SJCRH30 (cell line): ENCODE measurements around the gene MAD1L1. TPM values are rescaled to one million over a fixed set of nuclear protein-coding genes. Genes with fewer than 3 reads are reported as not detected.

ENCODE experiments used
- DNase-seq, 2 experiments: peaks; one replicate each; pipeline ENCODE4 v3.0.0-alpha.2; 2015 to 2020
- H3K27ac ChIP-seq: fragments of 250-450 bp; sonication (Bioruptor Pico); 2 replicates; pipeline ENCODE4 v1.5.1; 2020; ENCODE audit warnings: mild to moderate bottlenecking, moderate library complexity
- H3K27me3 ChIP-seq: fragments of 250-450 bp; sonication (Bioruptor Pico); 2 replicates; pipeline ENCODE4 v1.5.1; 2020; ENCODE audit warnings: mild to moderate bottlenecking, moderate library complexity
- H3K36me3 ChIP-seq: fragments of 250-450 bp; sonication (Bioruptor Pico); 2 replicates; pipeline ENCODE4 v1.5.1; 2020; ENCODE audit warnings: mild to moderate bottlenecking, moderate library complexity
- H3K4me1 ChIP-seq: fragments of 250-450 bp; sonication (Bioruptor Pico); 2 replicates; pipeline ENCODE4 v1.5.1; 2020; ENCODE audit warnings: mild to moderate bottlenecking, moderate library complexity
- H3K4me3 ChIP-seq: fragments of 250-450 bp; sonication (Bioruptor Pico); 2 replicates; pipeline ENCODE4 v1.5.1; 2020; ENCODE audit warnings: mild to moderate bottlenecking, moderate library complexity
- H3K9me3 ChIP-seq: fragments of 250-450 bp; sonication (Bioruptor Pico); replicated peaks from 2 replicates; pipeline ENCODE4 v1.5.1; 2020; ENCODE audit warnings: mild to moderate bottlenecking, moderate library complexity
- total RNA-seq: library from RNA; depleted of rRNA; stranded (reverse); fragments of >200 nt; shearing (Covaris generic); gene quantifications from 2 replicates; pipeline ENCODE4 v1.2.3, GENCODE V29; 2014

The MAD1L1 gene
- total RNA-seq, 1 experiment from 2014 or later: 31.5 TPM

GRCh38 chr7:2112261-2113198, 120.2 kb downstream of the MAD1L1 start:
- H3K27me3 ChIP-seq: no peaks in the 10 kb centered on the region
- DNase-seq: no peak
- no peak overlapping the region for H3K4me3 ChIP-seq
- H3K9me3 ChIP-seq: no peaks in the 10 kb centered on the region
- H3K4me1 ChIP-seq: peaks cover 18% of the 10 kb centered on the region
- H3K36me3 ChIP-seq: no peaks in the 10 kb centered on the region
- H3K27ac ChIP-seq: no peak overlapping the region

DNA sequence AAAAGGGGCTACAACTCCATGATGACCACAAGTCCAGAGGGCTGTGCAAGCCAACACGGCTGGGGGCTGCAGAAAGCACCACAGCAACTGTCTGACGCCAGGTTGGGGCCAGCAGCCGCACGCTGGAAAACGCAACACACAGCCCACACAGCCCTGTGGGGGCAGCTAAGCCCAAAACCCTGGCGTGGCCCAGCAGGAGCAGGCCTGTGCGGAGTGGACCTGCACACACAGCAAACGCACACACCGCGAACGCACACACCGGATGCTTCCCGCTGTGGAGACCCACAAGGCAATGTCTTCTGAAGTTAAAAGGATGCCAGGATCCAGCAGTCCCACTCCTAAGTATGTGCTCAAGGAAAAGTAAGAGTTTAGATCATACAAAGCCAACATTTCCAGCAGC, 121.2 kb downstream of the MAD1L1 start:
- Histone ChIP-seq H3K9me3 (no peaks in the 10 kb centered on the region), H3K27ac (no peak overlapping the region), H3K36me3 (no peaks in the 10 kb centered on the region), H3K27me3 (no peaks in the 10 kb centered on the region), H3K4me3 (no peak overlapping the region), H3K4me1 (peaks cover 18% of the 10 kb centered on the region)
- no peak for DNase-seq

GRCh38 chr7:2110610-2111396, 121.9 kb downstream of the MAD1L1 start:
- no peaks in the 10 kb centered on the region for H3K9me3 ChIP-seq
- H3K4me3 ChIP-seq: no peak overlapping the region
- no peak overlapping the region for H3K27ac ChIP-seq
- no peaks in the 10 kb centered on the region for H3K36me3 ChIP-seq
- no peak for DNase-seq
- H3K27me3 ChIP-seq: no peaks in the 10 kb centered on the region
- H3K4me1 ChIP-seq: peaks cover 20% of the 10 kb centered on the region

- Histone ChIP-seq H3K27ac (no peak overlapping the region), H3K4me1 (peaks cover 20% of the 10 kb centered on the region)
- DNase-seq: peak; percentile 19 to 23
Observed at GRCh38 chr7:2109936-2110609, 122.7 kb downstream of the MAD1L1 start.

DNA sequence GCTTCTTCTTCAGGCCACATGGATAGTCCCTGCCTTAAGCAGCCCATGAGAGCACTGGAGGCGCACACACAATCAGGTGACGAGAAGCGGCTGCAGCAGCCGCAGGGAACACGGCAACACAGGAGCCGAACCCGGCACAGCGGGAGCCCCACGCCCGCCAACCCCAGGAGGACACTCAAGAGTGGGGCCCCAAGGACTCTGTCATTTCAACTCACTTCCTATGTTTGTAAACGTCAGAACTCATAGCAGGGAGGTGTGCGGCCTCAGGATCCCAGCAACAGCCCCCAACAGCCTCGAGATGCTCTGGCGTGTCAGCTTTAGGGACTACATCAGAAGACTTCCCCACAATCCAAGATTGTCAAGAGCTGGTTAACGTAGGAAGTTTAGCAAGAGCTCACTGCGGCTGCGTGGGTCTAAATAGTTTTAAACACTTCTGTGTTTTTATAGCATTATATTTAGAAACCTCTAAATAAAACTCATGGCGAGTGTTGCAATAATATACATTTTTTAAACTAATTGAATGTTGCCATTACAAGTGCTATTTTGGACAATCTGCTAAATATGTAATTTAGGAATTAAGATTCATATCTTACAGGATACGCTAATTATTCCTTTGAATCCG, 123.4 kb downstream of the MAD1L1 start:
- no peaks in the 10 kb centered on the region for H3K36me3 ChIP-seq
- no peaks in the 10 kb centered on the region for H3K27me3 ChIP-seq
- H3K27ac ChIP-seq: no peak overlapping the region
- no peaks in the 10 kb centered on the region for H3K9me3 ChIP-seq
- H3K4me3 ChIP-seq: no peak overlapping the region
- peaks cover 20% of the 10 kb centered on the region for H3K4me1 ChIP-seq
- DNase-seq: no peak

More at GRCh38 chr7:2109936-2110609, 122.7 kb downstream of the MAD1L1 start:
- no peaks in the 10 kb centered on the region for H3K36me3 ChIP-seq
- no peaks in the 10 kb centered on the region for H3K27me3 ChIP-seq
- no peak overlapping the region for H3K4me3 ChIP-seq
- H3K9me3 ChIP-seq: no peaks in the 10 kb centered on the region

DNA sequence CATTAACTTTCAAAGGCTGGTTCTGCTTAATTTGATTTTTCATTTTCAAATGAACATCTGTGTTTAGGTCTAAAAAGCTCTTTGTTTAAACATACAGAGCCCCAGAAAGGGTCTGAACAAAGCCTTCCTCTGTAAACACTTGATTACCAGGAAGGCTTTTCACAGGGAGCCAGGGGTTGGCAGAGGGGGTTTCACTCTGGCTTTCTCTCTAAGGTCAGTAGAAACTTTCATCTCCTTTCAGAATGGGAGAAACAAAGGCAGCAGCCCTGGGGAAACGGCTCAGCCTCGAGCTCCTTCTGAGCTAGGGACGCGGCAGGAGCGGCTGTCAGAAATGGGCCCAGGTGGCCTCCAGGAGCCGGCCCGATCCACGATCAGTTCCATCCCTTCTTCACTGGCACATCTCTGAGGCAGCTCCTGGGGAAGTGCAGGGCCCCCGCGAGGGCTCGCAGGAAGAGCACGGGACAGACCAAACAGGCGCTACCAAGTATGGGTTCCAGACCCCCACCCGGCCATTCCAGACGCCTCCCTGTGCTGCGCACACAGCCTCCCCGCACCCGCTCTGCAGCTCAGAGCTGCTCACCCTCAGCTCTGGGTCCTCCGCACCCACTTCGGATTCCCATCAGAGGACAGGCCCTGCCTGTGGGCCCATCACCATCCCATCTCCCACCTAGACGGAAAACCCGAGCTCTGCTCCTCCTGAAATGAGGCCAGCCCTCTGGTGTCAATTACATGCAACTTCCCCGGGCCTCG, 124.1 kb downstream of the MAD1L1 start:
- H3K27me3 ChIP-seq: no peaks in the 10 kb centered on the region
- H3K4me1 ChIP-seq: peaks cover 20% of the 10 kb centered on the region
- H3K9me3 ChIP-seq: no peaks in the 10 kb centered on the region
- peak overlapping the region; percentile 63 for H3K27ac ChIP-seq
- H3K4me3 ChIP-seq: no peak overlapping the region
- no peaks in the 10 kb centered on the region for H3K36me3 ChIP-seq
- peak in 1 of 2 experiments; percentile 51 for DNase-seq

DNA sequence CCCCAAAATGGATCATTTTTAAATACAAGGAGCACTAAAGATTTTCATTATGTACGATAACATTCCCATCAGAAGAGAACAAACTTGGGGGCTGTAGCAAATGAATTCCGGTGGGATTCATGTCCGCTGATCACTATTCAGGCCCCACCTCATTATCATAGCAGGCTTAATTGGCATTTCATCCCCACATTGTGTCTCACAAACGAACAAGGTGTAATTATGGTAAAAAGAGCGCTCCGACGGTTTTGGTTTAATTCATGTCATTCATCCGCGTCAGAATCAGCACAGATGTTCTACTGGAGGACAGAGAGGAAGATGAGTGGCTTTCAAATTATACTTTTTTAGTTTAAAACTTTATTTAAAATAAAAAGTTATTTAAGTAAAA, 124.7 kb downstream of the MAD1L1 start:
- H3K27me3 ChIP-seq: no peaks in the 10 kb centered on the region
- H3K9me3 ChIP-seq: no peaks in the 10 kb centered on the region
- no peak for DNase-seq
- H3K27ac ChIP-seq: peak overlapping the region; percentile 63
- H3K4me1 ChIP-seq: peaks cover 20% of the 10 kb centered on the region
- no peaks in the 10 kb centered on the region for H3K36me3 ChIP-seq
- no peak overlapping the region for H3K4me3 ChIP-seq

DNA sequence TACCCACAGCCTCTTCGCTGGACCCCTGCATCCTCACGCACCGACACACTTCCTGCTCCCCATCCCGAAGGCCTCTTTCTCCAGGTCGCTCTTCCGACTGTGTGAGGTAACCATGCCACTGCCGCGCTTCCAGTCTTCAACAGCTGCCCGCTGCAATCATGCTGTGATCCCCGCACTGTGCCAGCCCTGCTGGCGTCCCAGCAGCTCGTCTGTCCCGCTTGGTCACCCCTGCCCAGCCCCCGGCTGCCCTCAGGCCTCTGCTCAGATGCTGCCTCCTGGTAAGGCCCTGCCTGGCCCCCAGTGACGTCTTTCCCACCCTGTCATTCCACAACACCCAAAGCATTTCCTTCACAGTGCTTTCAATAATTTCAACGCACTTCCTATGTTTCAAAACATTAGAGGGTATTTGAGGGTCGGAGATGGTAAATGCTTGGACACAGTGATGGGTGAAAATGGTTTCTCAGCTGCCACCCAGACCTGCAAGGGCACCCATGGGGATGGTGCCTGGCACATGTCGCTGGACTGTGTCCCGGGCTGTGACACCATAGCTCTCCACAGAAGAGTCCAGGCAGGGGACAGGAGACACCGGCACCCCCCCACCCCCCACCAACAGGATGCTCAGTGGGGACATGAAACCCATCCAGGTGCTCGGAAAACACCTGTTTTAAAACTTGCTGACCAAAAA, 125.2 kb downstream of the MAD1L1 start:
- DNase-seq: peak; percentile 72 to 82
- Histone ChIP-seq H3K4me3 (peak overlapping the region; percentile 19), H3K4me1 (peaks cover 20% of the 10 kb centered on the region), H3K27me3 (no peaks in the 10 kb centered on the region), H3K36me3 (no peaks in the 10 kb centered on the region), H3K9me3 (no peaks in the 10 kb centered on the region), H3K27ac (peak overlapping the region; percentile 63)

GRCh38 chr7:2106924-2107323, 125.8 kb downstream of the MAD1L1 start:
- peak overlapping the region; percentile 19 for H3K4me3 ChIP-seq
- H3K27me3 ChIP-seq: no peaks in the 10 kb centered on the region
- no peaks in the 10 kb centered on the region for H3K9me3 ChIP-seq
- no peaks in the 10 kb centered on the region for H3K36me3 ChIP-seq
- peak overlapping the region; percentile 63 for H3K27ac ChIP-seq
- H3K4me1 ChIP-seq: peaks cover 20% of the 10 kb centered on the region
- DNase-seq: peak in 1 of 2 experiments; percentile 80

GRCh38 chr7:2106440-2106839, 126.3 kb downstream of the MAD1L1 start:
- DNase-seq: peak; percentile 41 to 66
- Histone ChIP-seq H3K36me3 (no peaks in the 10 kb centered on the region), H3K4me3 (peak overlapping the region; percentile 19), H3K27me3 (no peaks in the 10 kb centered on the region), H3K4me1 (peaks cover 20% of the 10 kb centered on the region), H3K9me3 (no peaks in the 10 kb centered on the region), H3K27ac (peak overlapping the region; percentile 63)

- Histone ChIP-seq H3K36me3 (no peaks in the 10 kb centered on the region), H3K27me3 (no peaks in the 10 kb centered on the region), H3K9me3 (no peaks in the 10 kb centered on the region), H3K27ac (peak overlapping the region; percentile 63), H3K4me1 (peaks cover 20% of the 10 kb centered on the region), H3K4me3 (peak overlapping the region; percentile 19)
- DNase-seq: peak; percentile 63 to 65
Observed at GRCh38 chr7:2105917-2106316, 126.8 kb downstream of the MAD1L1 start.

DNA sequence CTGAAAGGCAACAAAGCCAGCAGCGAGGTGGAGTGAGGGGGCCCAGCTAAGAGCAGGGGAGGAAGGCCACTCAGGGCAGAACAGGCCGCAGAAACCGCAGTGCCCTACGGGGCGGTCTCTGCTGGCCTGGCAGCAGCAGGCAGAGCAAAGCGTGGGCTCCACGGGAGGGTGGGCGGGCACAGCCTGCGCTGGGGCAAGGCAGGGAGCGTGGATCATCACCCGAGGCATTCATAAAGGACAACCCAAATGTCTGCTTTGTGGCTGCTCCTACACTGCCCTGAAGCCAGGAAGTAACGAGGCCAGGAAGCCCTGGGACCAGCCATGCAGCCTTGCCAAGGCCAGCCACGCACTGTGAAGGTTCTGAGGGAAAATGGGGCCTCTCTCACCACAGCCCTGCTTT, 127.5 kb downstream of the MAD1L1 start:
- H3K4me1 ChIP-seq: peaks cover 20% of the 10 kb centered on the region
- H3K4me3 ChIP-seq: no peak overlapping the region
- H3K36me3 ChIP-seq: no peaks in the 10 kb centered on the region
- H3K27me3 ChIP-seq: no peaks in the 10 kb centered on the region
- H3K27ac ChIP-seq: no peak overlapping the region
- H3K9me3 ChIP-seq: no peaks in the 10 kb centered on the region
- no peak for DNase-seq

DNA sequence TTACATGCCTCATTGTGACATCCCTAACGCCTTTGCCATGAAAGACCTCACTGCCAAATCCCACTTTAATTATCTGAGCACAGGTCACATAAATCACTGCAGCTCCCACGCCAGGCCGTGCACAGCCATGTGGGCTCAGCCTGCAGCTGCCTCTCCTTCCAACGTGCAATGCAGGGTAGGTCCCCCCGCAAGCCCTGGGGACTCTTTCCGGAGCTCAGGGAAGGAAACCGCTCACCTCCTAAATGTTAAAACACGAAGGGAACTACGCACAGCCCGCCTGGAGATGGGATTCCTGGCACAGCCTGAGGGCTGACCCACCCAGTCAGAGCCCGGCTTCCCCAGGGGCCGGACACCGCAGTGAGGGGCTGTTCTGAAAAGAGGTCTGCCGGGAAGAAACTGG, 128.0 kb downstream of the MAD1L1 start:
- Histone ChIP-seq H3K27me3 (no peaks in the 10 kb centered on the region), H3K4me1 (peaks cover 20% of the 10 kb centered on the region), H3K4me3 (no peak overlapping the region), H3K27ac (no peak overlapping the region), H3K9me3 (no peaks in the 10 kb centered on the region), H3K36me3 (no peaks in the 10 kb centered on the region)
- no peak for DNase-seq
